NK-92 treated with Interleukin-12 subunit alpha and Interleukin-12 subunit beta, amount 100 ng/mL, for 24 hours (cell line): Measurements from ENCODE around the gene SP2.
A peak's percentile ranks its signal among the peaks of the same experiment; 100 is the strongest.
"Not testable (repeated sequence)": the region's sequence is repeated elsewhere in the genome, so short reads cannot be mapped to it uniquely, and the experiment has no call there.

Experiments used
- DNase-seq: peaks from one replicate; lab custom pipeline; 2025; lab: John Stamatoyannopoulos, UW

SP2 gene

DNA sequence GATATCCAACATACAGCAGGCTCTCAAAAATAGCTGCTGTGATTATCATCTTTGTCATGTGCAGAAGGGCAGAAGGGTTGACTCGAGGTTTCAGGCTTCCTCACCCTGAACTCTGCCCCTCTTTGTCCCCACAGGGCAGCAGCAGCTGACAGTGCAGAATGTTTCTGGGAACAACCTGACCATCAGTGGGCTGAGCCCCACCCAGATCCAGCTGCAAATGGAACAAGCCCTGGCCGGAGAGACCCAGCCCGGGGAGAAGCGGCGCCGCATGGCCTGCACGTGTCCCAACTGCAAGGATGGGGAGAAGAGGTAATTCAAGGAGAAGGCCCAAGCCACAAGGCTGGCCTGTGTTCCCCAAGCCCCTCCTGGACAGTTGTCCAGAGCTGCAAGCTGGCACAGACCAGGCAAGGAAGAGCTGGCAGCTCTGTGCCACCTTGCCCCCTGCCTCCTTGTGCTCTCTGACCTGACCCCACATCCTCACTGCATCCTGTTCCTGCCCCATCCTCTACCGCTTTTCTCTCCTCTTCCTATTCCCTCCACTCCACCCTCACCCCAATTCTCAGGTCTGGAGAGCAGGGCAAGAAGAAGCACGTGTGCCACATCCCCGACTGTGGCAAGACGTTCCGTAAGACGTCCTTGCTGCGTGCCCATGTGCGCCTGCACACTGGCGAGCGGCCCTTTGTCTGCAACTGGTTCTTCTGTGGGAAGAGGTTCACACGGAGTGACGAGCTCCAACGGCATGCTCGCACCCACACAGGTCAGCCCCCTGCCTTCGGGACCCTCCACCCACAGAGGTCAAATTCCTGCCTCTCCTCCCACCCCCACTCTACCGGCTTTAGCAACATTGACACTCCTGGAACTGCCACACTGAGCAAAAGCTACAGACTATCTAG lies 29.0 kb downstream of the SP2 start:
- DNase-seq, result no peak

DNA sequence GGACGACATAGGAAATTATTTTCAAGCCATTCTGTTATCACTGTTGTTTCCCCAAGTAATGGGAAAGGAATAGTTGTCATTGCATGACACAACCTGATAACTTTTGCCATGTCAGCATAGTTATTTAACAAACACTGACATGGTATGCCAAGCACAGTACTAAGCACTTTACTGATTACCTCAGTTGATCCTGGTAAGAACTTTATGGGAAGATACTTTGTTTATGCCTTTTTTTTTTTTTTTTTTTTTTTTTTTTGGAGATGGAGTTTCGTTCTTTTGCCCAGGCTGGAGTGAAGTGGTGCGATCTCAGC lies 29.6 kb downstream of the SP2 start:
- DNase-seq, result no peak

DNA sequence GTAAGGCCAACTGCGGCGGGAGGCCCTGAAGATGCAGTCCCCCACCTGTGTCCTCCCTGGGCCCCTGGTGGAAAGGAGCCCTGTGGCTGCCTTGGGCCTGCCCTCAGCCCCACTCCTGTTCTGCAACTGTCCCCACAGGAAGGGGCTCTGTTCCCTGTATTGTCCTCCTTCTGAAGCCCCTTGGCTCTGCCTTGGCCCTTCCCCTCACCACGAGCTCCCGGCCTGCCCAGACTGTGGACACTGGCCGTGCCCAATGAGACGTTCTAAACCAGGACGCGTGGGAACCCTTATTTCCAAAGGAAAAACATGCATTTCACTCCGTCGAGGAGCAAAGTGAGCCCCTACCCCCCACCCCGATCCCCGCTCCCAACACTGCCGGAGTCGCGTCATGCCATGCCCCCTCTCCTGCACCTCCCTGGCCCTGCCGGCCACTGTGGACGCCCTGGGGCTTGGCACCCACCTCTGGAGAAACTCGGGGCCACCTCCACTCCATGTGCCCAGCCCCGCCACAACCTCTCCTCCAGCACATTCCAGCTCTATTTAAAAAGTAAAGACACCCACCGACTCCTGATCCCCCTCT lies 31.9 kb downstream of the SP2 start:
- DNase-seq, result no peak

DNA sequence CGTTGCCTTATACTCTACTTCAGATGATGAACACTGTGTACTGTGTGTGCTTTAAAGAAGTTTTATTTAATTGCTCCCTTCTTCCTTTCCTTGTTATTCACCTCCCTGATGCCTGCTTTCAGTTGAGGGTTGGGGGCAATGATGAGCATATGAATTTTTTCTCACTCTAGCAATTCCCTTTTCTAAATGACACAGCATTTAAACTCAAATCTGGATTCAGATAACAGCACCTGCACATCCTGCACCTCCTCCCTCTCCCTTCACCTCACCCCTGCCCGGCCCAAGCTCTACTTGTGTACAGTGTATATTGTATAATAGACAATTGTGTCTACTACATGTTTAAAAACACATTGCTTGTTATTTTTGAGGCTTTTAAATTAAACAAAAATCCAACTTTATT lies 32.4 kb downstream of the SP2 start:
- DNase-seq, result no peak

GRCh38 chr17:47929218-47930000 lies 33.4 kb downstream of the SP2 start:
- DNase-seq, result no peak

DNA sequence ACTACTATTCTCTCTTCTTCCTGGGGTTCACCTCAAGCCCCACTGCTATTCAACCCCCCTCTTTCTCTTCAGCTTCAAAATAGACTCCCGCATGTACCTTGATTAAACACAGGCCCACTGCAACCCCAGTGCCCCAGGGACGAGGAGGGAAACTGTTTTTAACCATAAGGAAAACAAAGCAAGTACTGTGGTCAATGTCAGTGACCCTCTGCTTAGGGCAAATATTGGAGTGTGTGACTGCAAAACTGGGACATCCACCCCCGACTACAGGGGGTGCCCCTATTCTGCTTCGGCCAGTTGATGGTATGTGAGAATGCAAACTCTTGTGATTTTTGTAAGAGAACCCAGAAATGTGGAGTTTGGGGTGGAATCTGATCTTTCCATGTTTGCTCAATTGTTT lies 35.8 kb downstream of the SP2 start:
- DNase-seq, result no peak

DNA sequence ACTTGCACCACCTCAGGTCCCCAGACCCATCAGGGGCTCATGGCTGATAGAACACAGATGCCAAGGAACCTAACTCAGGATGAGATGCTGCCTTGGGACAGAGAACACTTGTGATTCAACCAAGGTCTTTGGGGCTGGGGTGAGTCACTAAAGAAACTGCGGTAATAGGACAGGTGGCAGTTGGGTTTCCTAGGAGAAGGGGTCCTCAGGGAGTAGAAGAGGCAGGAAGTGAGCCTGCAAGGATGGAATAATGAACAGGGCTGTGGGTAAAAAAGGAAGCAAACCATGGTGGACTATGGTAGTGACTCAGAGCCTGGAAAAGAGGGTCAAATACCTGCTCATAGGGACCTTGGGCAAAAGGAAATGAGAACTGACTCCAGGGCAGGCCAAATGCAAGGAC lies 38.8 kb downstream of the SP2 start:
- no peak for DNase-seq

GRCh38 chr17:47935468-47935867 lies 39.4 kb downstream of the SP2 start:
- not testable (repeated sequence) for DNase-seq

DNA sequence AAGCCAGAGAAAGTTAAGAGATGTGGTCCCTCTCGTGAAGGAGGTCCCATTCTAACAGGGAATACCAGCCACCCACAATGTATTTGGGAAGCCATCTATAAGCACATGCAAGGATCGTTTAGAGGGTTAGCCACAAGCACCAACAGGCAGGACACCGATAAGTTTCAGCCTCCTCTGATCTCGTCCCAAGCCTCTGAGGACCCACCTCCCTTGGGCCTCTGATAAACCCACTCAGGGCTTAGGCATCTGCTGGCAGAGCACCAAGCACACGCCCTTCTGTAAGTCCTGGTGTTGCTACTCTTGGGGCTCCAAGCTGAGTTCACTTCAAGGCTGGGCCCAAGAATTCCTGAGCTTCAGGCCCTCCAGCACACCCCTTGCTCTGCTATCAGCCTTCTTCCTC lies 39.9 kb downstream of the SP2 start:
- no peak for DNase-seq

DNA sequence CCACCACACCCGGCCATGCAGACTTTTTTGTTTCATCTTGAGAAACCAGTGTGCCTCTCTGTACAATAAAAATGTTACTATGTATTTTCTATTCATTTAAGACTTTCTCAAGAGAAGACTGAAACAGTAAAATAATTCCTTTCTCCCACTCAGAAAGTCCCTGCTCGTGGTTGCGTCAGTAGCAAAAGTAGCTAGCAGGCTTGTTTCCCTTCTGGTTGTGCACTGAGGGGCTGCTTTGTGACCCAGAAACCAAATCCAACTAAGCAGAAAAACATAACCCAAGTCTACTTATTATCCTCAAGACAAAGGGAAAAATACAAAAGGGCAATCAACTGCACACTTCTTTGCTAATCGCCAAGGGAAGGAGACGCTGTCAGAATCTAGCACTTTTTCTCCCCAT lies 41.9 kb downstream of the SP2 start:
- no peak for DNase-seq

- DNase-seq, result peak; percentile 96
These were observed 45.4 kb downstream of the SP2 start, which contains the start of gene PNPO for GRCh38 chr17:47941246-47942095. PNPO (plus strand) TSS chr17:47941571; CDS start chr17:47941676, 105 bp downstream.

- DNase-seq, result no peak
These were observed 46.1 kb downstream of the SP2 start for GRCh38 chr17:47942096-47942510.

DNA sequence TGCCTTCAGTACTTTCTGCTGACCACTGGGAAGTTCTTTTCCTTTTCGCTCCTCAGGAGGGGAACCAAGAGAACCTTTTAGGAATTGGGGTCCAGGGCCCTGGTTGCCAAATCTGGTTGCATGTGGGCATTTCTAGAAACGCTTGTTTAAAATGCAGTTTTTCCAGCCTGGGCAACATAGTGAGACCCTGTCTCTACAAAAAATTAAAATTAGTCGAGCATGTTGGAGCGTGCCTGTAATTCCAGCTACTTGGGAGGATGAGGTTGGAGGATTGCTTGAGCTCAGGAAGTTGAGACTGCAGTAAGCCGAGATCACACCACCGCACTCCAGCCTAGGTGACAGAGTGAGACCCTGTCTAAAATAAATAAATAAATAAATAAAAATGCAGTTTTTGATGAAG lies 46.5 kb downstream of the SP2 start:
- no peak for DNase-seq

DNA sequence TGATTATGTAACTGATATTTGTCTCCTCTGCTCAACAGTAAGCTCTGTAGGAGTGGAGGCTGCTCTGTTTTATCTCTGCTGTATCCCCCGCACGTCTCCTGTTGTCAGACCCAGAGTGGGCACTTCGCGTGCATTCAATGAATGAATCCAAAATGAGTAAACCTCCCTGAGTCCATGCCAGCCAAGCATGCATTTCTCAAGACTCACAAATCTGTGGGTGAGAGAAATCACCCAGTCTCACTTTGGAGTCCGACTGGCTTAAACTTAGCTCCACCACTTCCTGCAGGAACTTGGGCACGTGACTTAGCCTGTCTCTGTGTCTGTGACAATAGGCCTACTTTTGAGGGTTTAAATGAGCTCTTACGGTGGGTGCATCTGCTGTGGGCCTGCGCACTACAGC lies 49.0 kb downstream of the SP2 start:
- DNase-seq, result no peak

GRCh38 chr17:47945529-47946508 lies 49.8 kb downstream of the SP2 start:
- no peak for DNase-seq

DNA sequence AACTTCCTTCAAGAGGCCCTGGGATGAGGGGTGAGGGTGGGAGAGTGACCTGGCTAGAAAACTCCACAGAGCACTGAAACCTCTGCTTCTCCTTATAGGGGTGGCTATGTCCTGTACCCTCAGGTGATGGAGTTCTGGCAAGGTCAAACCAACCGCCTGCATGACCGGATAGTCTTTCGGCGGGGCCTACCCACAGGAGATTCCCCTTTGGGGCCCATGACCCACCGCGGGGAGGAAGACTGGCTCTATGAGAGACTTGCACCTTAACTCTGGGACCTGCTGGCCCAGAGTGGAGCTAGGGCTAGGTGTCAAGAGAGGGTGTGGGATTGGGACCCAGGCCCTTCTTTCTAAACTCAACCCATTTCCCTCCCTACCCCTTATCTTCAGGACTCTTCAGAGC lies 50.5 kb downstream of the SP2 start:
- DNase-seq, result no peak

DNA sequence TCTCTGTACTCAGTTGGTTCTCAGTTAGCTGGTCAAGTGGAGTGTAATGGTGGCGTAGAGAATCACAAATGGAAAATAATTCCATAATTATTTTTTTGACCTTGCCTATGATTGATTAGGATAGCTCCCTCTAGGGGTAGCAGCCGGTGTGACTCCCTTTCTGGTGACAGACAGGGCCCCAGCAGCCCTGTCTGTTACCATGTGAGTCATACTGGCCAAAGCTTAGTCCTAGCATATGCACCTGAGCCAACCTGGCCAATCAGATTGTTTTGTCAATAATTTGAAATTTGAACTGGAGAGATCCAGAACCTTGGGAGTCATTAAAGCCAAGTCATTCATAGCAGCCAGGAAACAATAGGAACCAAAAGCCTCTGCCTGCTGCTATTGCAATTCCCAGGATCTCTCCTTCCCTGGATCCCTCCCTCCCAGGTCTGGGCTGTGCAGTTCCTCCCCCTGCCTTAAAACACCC lies 50.9 kb downstream of the SP2 start:
- DNase-seq, result peak; percentile 56

- DNase-seq, result no peak
These were observed 52.7 kb downstream of the SP2 start for GRCh38 chr17:47948706-47949196.

DNA sequence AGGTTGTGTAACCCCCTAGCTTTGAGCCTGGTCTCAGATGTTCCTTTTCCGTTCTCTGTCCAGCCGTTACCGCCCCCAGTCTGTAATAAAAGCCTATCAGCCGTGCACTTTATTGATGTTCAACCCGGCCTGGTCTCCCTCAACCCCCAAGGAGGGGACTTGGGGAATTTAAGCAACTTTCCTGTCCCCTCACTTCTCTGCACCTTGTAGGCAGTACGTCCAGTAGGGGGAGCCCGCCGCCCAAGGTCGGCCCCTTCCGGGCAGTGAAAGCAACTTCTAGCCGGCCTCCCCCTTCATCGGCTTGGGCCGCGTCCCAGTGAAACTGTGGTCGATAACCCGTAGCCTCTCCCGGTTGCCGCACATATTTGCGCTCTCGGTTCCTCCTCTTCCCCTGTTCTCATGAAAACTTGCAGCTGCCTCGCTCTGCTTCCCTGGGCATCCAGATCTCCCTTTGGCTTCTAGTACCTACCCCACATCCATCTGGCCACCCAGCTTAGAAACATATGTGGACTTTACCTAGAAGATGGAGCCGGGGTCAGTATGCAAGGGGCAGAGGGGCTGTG lies 53.2 kb downstream of the SP2 start:
- DNase-seq, result peak; percentile 78

- DNase-seq, result no peak
These were observed 53.9 kb downstream of the SP2 start for GRCh38 chr17:47949946-47950345.
